ENCODE results near the gene FGFRL1.

Gene FGFRL1

DNA sequence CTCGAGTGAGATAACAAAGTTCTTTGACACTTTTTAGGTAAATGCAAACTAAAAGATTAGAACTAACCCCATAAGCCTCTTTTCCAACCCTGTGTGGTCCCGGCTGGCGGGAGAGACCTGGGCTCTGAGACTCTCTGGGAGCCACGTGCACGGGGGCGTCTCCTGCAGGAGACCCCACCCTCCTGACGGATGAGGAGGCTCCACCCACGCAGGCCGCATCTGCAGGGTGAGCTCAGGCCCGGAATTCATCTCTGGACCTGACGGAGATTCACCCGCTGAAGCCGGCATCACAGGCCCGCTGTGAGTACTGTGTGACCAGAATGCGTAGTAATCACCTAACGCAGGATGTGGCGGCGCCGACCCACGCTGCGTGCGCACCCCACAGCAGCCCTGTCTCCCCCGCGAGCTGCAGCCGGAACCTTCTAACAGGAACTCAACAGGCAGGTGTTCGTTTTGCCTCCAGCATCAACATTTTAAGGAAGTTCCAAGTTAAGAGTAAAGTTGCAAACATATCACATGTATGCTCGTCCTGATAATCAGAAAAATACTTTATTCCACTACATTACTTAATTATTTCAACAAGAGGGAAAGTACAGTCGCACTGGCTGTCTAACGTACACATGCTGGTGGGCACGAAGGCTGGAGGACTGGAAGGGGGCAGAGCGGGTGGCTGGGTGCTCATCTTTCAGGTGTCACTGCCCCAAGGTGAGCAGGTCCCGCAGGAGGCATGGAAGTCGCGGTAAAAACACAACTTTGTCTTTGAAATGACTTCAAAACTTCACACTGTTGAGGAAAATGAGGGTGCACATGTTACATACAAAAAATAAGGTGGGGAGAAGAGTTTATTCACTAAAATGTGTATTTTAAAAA, 44.5 kb downstream of the FGFRL1 start:
- peak; percentile 49 to 81 (median 66) for DNase-seq

DNA sequence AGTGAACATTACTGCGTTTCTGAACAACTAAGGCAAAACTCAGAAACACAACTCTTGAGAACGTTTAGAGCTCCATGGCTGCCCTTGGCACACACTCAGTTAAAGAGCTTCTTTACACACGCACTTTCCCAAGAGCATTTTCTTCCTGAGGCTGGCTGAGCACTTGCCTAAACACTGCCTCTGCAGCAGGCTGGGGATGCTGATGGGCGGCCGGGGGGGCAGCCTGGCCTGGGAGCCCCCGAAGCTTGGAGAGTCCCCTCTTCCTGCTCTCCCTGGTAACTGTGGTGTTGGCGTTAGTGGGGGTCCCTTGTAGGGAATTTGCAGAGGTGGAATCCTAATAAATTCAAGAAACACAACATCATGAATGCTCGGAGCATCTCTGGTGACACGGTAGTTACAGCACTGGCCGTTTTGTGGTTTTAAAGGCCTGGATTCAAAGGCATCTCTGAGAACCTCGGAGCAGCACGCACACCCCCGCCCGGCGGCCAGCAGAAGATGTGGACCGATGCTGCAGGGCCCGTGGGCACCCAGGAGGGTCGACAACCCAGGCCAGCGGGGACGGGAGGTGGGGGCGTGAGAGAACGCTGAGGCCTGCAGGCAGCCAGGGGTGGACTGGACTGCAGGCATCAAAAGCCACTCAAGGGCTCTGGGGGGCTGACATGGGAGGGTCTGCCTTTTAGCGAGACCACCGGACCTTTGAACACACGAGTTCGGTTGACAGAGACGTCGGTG, 45.4 kb downstream of the FGFRL1 start:
- DNase-seq = no peak

DNA sequence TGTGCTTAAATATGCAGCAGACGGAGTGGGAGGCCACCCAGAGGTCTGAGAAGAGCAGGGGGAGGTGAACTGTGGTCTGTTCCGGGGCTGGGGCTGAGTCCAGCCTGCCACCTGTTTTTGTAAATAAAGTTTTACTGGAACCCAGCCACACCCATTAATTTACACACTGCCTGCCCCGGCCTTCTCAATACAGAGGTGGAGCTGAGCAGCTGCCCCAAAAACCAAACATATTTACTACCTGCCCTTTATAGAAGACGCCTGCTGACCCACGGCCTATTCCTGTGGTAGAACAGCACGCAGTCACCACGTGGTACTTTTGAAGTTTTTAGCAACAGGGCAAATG, 45.9 kb downstream of the FGFRL1 start:
- no peak for DNase-seq

DNA sequence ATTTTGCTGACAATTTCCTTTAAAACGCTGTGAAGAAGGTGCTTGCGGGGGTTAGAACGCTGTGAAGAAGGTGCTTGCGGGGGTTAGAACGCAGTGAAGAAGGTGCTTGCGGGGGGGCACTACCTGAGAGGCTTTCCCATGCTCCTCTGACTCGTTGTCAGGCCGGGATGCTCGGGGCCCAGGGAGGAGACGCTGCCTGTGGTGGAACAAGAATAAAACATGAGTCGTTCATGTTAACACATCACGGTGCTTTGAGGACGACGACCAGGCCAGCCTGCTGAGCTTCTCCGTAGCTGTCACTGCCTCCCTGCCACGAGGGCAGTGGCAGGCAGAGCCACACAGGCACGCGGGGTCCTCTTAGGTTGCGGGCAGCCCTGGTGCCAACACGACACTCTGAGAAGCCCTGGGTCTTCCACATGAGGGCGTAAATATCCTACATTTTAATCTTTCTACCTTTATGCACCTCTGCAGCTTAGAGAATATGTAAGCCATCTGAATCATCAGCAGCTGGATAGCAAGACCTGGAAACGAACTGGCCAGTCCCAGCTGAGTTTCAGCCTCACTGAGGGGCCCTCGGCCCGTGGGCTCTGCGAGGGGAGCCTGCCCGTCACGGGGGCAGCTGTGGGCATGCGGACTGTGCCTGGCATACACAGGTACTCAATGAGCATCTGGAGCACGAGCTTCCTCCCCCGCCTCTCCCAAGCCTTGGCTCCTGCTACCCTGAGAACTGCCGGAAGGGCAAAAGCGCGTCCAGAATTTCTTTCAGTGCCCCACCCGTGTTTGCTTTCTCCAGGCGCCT, 47.0 kb downstream of the FGFRL1 start:
- no peak for DNase-seq

DNA sequence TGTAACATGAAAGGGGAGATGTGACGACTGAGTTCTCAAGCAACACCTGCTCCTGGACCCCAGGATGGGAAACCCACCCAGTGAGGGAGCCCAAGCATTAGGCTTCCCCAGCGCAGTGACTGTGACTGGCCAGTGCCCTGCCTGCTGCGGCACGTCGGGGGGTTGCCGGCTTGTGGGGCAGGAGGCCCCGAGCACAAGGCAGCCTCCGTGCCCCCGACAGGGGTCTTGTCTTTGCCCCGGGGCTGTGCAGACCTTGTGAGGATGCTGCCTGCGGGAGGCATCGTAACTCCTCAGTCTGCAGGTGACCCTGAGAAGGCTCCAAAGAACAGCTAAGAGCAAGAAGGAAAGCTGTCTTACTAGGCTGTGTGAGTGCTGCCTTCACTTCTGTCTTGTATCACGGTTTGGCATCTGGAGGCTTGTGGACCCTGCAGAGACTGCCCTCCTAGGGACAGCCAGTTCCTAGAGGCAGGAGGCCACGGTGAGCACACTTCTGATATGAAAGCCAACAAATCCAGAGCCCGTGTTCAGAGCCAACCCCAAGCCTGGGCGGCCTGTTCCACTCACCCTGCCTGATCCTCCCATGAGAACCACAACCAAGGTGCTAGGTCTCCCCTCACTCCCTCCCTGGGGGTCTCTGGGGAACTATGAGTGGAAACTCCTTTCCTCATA, 47.7 kb downstream of the FGFRL1 start:
- DNase-seq = no peak

DNA sequence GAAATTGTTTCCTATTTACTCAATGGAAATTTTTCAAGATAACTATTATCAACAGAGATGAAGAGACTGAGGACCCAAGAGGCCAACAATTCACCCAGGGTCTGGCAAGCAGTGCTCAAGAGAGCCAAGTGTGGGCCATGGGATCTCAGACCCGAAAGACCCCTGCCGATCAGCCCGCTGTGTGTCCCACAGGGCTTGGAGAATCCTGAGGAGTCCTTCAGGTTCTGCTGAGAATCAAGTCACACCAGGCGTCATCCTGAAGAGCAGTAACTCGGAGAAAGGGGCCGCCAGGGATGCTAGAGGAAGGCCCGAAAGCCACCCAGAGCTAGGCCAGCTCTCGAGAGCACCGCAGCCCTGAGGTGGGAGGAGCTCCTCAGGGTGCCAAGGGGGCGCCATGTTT, 48.7 kb downstream of the FGFRL1 start:
- no peak for DNase-seq

DNA sequence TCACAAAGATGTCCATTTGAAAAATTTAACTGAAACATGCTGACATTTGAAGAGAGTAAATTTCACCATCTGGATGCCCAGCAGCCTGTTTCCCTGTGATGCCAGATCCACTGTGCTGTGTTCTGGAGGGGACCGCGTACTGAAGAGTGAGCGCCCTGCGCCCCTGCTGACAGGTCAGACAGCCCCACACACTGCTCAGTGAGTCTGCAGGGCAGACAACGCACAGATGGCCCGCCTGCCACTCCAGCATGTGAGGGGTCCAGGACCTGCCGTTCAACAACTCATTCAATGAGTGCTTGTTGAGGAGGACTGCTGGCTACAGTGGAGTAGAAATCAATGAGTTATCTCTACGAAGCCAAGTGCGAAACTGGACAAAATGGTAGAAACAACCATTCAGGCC, 49.2 kb downstream of the FGFRL1 start:
- DNase-seq = no peak

DNA sequence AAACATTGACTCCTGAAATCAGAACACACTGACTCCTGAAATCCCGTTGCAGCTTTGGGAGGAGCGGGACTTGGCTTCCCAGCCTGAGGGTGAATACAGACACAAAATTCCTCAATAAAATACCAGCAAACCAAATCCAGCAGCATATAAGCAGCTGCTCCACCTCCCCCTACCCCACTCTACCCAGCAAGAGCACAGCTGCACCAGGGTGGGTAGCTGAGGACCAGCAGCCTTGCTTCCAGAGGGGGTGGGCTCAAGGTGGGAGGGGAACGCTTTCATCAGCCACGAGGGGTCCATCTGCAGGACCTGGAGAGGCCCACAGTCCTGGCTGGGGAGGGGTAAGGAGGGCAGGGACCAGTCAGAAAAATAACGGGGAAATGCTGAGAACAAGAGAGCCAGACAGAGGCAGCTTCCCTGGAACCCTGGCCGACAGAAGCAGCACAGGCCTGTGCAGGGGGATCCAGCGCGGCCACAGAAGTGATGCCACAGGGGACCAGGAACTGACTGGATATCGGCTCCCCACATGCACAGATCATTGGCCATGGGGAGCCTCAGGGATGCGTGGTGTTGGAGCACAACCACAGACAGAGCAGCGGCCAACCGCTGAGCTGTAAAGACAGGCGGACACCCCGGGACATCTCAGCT, 49.8 kb downstream of the FGFRL1 start:
- no peak for DNase-seq

DNA sequence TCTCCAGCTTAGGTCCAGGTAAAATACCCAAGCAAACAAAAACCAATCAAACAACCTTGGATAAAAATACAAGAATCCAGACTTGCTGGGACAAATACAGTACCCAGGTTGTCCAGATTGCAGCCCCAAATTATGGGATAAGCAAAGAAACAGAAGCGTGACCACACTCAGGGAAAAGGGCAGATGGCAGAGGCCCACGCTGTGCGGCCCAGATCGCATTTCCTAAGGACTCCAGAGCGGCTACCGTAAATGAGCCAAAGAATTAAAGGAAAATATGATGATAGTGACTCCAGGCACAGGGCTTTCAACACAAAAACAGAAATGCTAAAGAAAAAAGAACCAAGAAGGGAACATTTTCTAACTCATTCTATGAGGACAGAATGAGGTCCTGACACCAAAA, 50.3 kb downstream of the FGFRL1 start:
- no peak for DNase-seq

DNA sequence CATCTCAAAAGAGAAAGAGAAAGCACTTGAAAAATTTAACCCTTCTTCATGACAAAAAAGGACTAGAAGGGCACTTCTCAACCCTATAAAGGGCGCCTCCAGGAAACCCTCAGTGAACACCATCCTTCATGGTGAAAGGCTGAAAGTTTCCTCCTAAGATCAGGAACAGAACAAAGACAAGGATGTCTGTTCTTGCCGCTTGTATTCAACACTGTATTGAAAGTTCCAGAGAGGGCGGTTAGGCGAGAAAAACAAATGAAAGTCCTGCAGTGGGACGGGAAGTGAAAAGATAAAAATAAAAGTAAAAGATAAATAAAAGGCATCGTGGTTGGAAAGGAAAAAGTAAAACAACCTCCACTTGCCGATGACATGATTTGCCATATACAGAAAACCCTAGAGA, 51.0 kb downstream of the FGFRL1 start:
- no peak for DNase-seq

DNA sequence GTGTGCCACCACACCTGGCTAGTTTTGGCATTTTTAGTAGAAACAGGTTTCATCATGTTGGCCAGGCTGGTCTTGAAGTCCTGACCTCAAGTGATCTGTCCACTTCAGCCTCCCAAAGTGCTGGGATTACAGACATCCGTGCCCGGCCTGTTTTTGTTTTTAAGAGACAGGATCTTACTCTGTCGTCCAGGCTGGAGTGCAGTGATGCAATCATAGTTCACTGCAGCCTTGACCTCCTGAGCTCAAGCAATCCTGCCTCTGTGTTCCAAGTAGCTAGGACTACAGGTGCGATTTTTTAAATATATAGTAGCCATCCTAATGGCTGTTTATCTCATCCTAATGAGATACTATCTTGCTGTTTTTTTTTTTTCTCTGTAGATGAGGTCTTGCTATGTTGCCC, 54.3 kb downstream of the FGFRL1 start:
- DNase-seq = no peak

DNA sequence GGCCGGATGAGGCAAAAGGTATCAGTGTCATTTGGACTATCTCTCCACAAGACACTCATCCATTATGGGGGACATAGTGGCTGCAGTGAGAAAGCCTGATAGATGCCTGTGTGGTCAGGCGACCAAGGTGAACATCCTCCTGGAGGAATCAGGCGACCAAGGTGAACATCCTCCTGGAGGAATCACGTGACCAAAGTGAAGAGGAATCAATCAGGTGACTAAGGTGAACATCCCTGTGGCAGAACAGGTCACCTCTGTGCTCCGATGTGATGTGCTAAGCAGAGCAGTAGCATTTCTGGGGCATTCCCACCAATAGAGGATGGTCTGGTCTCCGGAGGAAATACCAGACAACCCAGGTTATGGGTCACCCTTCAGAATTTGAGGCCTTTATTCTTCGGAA, 58.0 kb downstream of the FGFRL1 start:
- no peak for DNase-seq

DNA sequence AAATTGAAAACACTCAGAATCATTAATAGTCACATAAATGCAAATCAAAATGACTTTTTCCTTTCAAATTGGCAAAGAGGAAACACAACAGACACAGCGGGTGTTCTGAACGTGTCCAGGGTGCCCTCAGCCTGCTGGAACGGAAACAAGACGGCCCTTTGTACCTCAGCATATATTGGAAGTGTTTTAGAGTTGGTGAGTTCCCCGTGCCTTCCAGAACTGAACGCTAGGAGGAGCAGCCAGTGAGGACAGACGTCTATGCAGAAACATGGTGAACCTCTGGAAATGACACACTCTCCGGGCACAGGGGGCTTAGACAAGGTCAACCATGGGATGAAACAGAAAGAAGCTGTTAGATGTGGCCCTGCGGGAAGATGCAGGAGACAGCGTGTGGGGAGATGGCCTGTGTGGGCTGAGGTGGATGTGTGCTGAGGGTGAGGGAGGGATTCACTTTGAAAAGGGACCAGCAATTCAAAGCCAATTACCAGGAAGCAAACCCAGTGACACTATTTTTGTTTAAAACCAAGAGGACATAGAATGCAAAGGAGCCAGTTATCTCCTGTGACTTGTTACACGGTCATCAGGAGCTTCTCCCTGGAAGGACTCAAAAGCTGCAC, 61.5 kb downstream of the FGFRL1 start:
- DNase-seq = peak in 1 of 4 experiments; percentile 26

DNA sequence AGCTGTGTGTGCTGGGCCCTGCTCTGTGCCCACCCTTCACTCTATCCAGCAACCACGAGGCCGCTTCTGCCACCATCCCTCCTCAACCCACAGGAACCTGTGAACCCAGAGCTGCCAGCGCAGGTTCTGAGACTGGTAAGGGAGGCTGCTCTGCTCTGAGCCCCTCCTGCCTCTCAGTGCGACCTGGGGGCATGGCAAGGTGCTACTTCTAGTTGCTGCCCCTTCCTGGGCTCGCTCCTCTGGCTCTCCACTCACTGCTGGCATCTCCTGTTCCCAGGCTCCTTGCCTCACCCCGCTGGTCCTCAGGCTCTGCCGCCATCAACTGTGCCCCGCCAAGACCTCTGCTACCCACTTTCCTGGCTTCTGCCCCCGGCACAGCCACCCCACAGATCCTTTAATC, 62.7 kb downstream of the FGFRL1 start:
- no peak for DNase-seq

DNA sequence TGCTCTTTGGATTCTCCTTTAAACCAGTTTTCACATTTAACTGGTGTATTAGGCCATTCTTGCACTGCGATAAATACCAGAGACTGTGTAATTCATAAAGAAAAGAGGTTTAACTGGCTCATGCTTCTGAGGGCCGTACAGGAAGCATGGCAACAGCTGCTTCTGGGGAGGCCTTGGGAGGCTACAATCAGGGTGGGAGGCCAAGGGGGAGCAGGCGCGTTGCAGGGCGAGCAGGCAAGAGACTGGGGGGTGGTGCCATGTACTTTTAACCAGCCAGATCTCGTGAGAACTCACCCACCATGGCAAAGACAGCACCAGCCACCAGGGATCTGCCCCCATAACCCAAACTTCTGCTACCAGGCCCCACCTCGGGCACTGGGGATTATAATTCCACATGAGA, 63.8 kb downstream of the FGFRL1 start:
- no peak for DNase-seq

DNA sequence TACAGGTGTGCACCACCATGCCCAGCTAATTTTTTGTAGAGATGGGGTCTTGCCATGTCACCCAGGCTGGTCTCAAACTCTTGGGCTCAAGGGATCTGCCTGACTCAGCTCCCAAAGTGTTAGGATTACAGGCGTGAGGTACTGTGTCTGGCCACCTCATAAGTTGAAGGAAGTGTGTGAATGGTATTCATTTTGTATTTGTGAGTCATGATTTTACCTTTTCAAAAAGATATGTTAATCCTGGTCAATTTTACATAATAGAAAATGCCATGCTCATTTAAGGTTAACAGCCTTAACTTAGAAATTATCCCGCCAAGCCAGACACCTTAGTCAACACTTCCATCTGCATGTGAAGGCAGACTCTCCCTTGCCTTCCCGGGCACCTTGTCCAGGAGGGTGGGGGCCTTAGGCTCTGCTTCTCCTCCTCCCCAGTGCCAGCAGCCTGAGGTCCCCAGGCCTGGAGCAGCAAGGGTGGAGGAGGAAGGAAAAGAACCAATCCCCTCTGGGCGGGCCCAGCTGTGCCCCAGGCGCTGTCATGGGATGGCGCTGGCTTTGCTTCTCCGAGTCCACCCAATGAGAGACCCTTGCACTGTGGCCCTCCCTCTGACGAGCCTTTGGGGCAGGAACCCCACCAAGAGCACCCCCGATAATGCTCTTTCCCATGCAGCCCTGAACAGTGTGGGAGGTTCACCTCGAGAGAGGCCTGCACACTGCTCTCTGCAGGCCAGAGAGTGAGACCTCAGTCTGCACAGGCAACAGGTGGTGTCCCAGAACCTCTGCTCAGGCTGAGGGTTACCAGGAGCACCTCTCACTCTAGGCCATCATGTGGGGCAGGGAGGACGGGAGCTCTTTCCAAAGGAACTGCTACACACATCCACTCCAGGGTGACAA, 64.6 kb downstream of the FGFRL1 start:
- no peak for DNase-seq

Data from activated CD4-positive, CD25-positive, alpha-beta regulatory T cell (primary cell).